Activated B cell treated with CpG ODN at 0.5 μM for 24 hours (primary cell): ENCODE results near the gene ADCK1. TPM values are rescaled to one million over a fixed set of nuclear protein-coding genes. Genes with fewer than 3 reads are reported as not detected.

Experiments used
- ATAC-seq: fragments of 200-7000 bp; cut with Tn5 transposase; one replicate; pipeline ENCODE4 v1.10.0; 2021; ENCODE audit warnings: low read depth, mild to moderate bottlenecking, moderate library complexity
- CTCF ChIA-PET: fragments of 350-600 bp; sonication (Branson Sonifier 250); formaldehyde crosslinking; loops from one replicate; lab custom pipeline; 2021; ENCODE audit warnings: antibody characterized with exemption; lab: Charles Lee
- POLR2A ChIA-PET: fragments of 350-600 bp; sonication (Branson Sonifier 250); formaldehyde crosslinking; loops from one replicate; lab custom pipeline; 2021; ENCODE audit warnings: antibody characterized with exemption; lab: Charles Lee
- DNase-seq: peaks from one replicate; pipeline ENCODE4 v3.0.0; 2022
- H3K27ac Mint-ChIP-seq: one replicate; pipeline ENCODE4 v1.8.0; 2020; ENCODE audit warnings: mixed read lengths
- H3K27me3 Mint-ChIP-seq: one replicate; pipeline ENCODE4 v1.8.0; 2021; ENCODE audit warnings: mixed read lengths
- H3K36me3 Mint-ChIP-seq: one replicate; pipeline ENCODE4 v1.8.0; 2021; ENCODE audit warnings: low read depth, mixed read lengths
- H3K4me1 Mint-ChIP-seq: one replicate; pipeline ENCODE4 v1.8.0; 2021; ENCODE audit warnings: mixed read lengths
- H3K4me3 Mint-ChIP-seq: one replicate; pipeline ENCODE4 v1.8.0; 2020; ENCODE audit warnings: mild to moderate bottlenecking, mixed read lengths
- H3K9me3 Mint-ChIP-seq: one replicate; pipeline ENCODE4 v1.8.0; 2020; ENCODE audit warnings: mixed read lengths
- CTCF ChIP-seq: fragments of 200-600 bp; IDR thresholded peaks from one replicate; pipeline ENCODE4 v1.8.0; 2022; ENCODE audit warnings: antibody characterized with exemption, mild to moderate bottlenecking
- intact Hi-C: fragments of 100-400 bp; cut with micrococcal nuclease; formaldehyde crosslinking; loops from one replicate; pipeline ENCODE4 v1.15.1; 2024
- total RNA-seq: library from RNA; stranded (reverse); gene quantifications from 2 replicates; pipeline ENCODE4 v1.2.3, GENCODE V29; 2022

Gene ADCK1
- total RNA-seq, 1 donor from 2014 or later, result 8.6 TPM

GRCh38 chr14:77926942-77927341 is 127.0 kb downstream of the ADCK1 start:
- ChIA-PET POLR2A (no interaction called here), CTCF (no interaction called here)
- Mint-ChIP-seq H3K4me3 (no peak overlapping the region), H3K27me3 (no peaks in the 10 kb centered on the region), H3K36me3 (peaks cover 28% of the 10 kb centered on the region), H3K27ac (no peak overlapping the region), H3K9me3 (no peaks in the 10 kb centered on the region), H3K4me1 (no peaks in the 10 kb centered on the region)
- no peak for TF ChIP-seq CTCF
- ATAC-seq (no peak), DNase-seq (no peak)
- intact Hi-C loops, result no loop called here

GRCh38 chr14:77931441-77931840 is 131.5 kb downstream of the ADCK1 start:
- Mint-ChIP-seq H3K27me3 (no peaks in the 10 kb centered on the region), H3K36me3 (peaks cover 54% of the 10 kb centered on the region), H3K27ac (no peak overlapping the region), H3K4me1 (no peaks in the 10 kb centered on the region), H3K4me3 (no peak overlapping the region), H3K9me3 (peaks cover 18% of the 10 kb centered on the region)
- ATAC-seq, result no peak
- ChIA-PET POLR2A (no interaction called here), CTCF (no interaction called here)
- DNase-seq, result no peak
- no peak for TF ChIP-seq CTCF
- intact Hi-C loops, result no loop called here

GRCh38 chr14:77936138-77936639 is 136.3 kb downstream of the ADCK1 start:
- Mint-ChIP-seq H3K36me3 (peaks cover 47% of the 10 kb centered on the region), H3K27me3 (no peaks in the 10 kb centered on the region), H3K9me3 (peaks cover 22% of the 10 kb centered on the region), H3K4me1 (no peaks in the 10 kb centered on the region), H3K4me3 (no peak overlapping the region), H3K27ac (no peak overlapping the region)
- ChIA-PET POLR2A (no interaction called here), CTCF (no interaction called here)
- intact Hi-C loops, result no loop called here
- TF ChIP-seq CTCF, result no peak
- DNase-seq (no peak), ATAC-seq (no peak)

- intact Hi-C loops, result no loop called here
- ATAC-seq, result no peak
- Mint-ChIP-seq H3K27ac (no peak overlapping the region), H3K9me3 (peaks cover 9% of the 10 kb centered on the region), H3K36me3 (no peaks in the 10 kb centered on the region), H3K4me1 (no peaks in the 10 kb centered on the region), H3K27me3 (no peaks in the 10 kb centered on the region), H3K4me3 (no peak overlapping the region)
- DNase-seq, result no peak
- ChIA-PET POLR2A (no interaction called here), CTCF (no interaction called here)
- no peak for TF ChIP-seq CTCF
Observed at GRCh38 chr14:77947372-77947771, 147.5 kb downstream of the ADCK1 start.

GRCh38 chr14:77950371-77951063 is 150.6 kb downstream of the ADCK1 start:
- Mint-ChIP-seq H3K27ac (no peak overlapping the region), H3K9me3 (peaks cover 12% of the 10 kb centered on the region), H3K27me3 (peaks cover 2% of the 10 kb centered on the region), H3K36me3 (no peaks in the 10 kb centered on the region), H3K4me3 (no peak overlapping the region), H3K4me1 (no peaks in the 10 kb centered on the region)
- intact Hi-C loops, result no loop called here
- ATAC-seq (no peak), DNase-seq (no peak)
- CTCF ChIA-PET, result no interaction called here
- POLR2A ChIA-PET, result no interaction called here
- no peak for TF ChIP-seq CTCF
